HepG2 (cell line): ENCODE data around the gene CMIP. TPM values are rescaled to one million over a fixed set of nuclear protein-coding genes. Genes with fewer than 3 reads are reported as not detected.
A peak's percentile ranks its signal among the peaks of the same experiment; 100 is the strongest.

Source experiments
- ATAC-seq: fragments of 200-7000 bp; cut with Tn5 transposase; 3 replicates; pipeline ENCODE4 v1.9.1; 2020; ENCODE audit warnings: mild to moderate bottlenecking, moderate library complexity
- BruUV-seq: library from RNA; stranded (reverse); fragments of 400-500 nt; replicated peaks from 2 replicates; lab custom pipeline; 2021; lab: Mats Ljungman, UMichigan
- CTCF ChIA-PET: fragments of 300-600 bp; formaldehyde crosslinking; extraction: SDS; loops from one replicate; lab custom pipeline; 2021; ENCODE audit warnings: low total read pairs, inconsistent platforms, low intra/inter-chr PET ratio; lab: Yijun Ruan, JAX
- POLR2A ChIA-PET: fragments of 350-600 bp; sonication (Branson Sonifier 250); formaldehyde crosslinking; loops from one replicate; lab custom pipeline; 2020; ENCODE audit warnings: antibody characterized with exemption, inconsistent platforms; lab: Yijun Ruan, JAX
- DNase-seq: peaks from one replicate; pipeline ENCODE4 v3.0.0-alpha.2; 2015; ENCODE audit warnings: low spot score
- FAIRE-seq: peaks from 3 replicates; lab custom pipeline; 2011; peaks lifted over from hg19 to GRCh38; lab: Jason Lieb, UNC
- H2AFZ ChIP-seq: one replicate; pipeline ENCODE4 v1.6.1; 2011; ENCODE audit warnings: low read length, inconsistent platforms
- H3K27ac ChIP-seq: fragments of 300-600 bp; 3 replicates; pipeline ENCODE4 v1.8.0; 2011; ENCODE audit warnings: mixed run types, mild to moderate bottlenecking, mixed read lengths, low read length, inconsistent platforms; ENCODE audit not compliant: insufficient read depth; ENCODE audit errors: extremely low read length
- H3K27me3 ChIP-seq, 2 experiments: fragments of 200-600 bp in 1 of 2; 2 replicates in 1 of 2; 3 replicates in 1 of 2; pipeline versions ENCODE4 v1.6.0 to v1.8.0; 2011; ENCODE audit warnings: low read length in 2 of 2, mild to moderate bottlenecking in 2 of 2, moderate library complexity in 2 of 2, inconsistent platforms in 1 of 2; ENCODE audit not compliant: insufficient read depth in 2 of 2, control insufficient read depth in 1 of 2
- H3K36me3 ChIP-seq, 2 experiments: fragments of 200-600 bp in 1 of 2; replicated peaks in 1 of 2; 2 replicates in 1 of 2; 3 replicates in 1 of 2; pipeline versions ENCODE4 v1.5.1 to v1.8.0; 2011; ENCODE audit warnings: low read length in 2 of 2, inconsistent platforms in 1 of 2; ENCODE audit not compliant: insufficient read depth in 2 of 2, control insufficient read depth in 1 of 2
- H3K4me1 ChIP-seq: 2 replicates; pipeline ENCODE4 v1.5.1; 2012; ENCODE audit warnings: low read length, inconsistent platforms; ENCODE audit not compliant: insufficient read depth
- H3K4me2 ChIP-seq: 2 replicates; pipeline ENCODE4 v1.6.0; 2011; ENCODE audit warnings: low read depth, low read length, inconsistent platforms
- H3K4me3 ChIP-seq, 3 experiments: fragments of 200-600 bp in 1 of 3; sonication (generic), shearing (Covaris generic) in 1 of 3; replicated peaks in 1 of 3; 2 replicates each; pipeline ENCODE4 v1.5.1; 2011 to 2016; ENCODE audit warnings: low read length in 3 of 3, inconsistent platforms in 2 of 3, low read depth in 2 of 3, mild to moderate bottlenecking in 2 of 3, control low read depth in 1 of 3, mixed read lengths in 1 of 3; ENCODE audit not compliant: insufficient read depth in 1 of 3
- H3K79me2 ChIP-seq: one replicate; pipeline ENCODE4 v1.6.1; 2011; ENCODE audit warnings: low read length, inconsistent platforms; ENCODE audit not compliant: insufficient read depth
- H3K9ac ChIP-seq: 2 replicates; pipeline ENCODE4 v1.6.0; 2011; ENCODE audit warnings: mild to moderate bottlenecking, low read depth, low read length, inconsistent platforms; ENCODE audit not compliant: insufficient read depth
- H3K9me3 ChIP-seq: 2 replicates; pipeline ENCODE4 v1.5.1; 2012; ENCODE audit warnings: mild to moderate bottlenecking, low read length
- H4K20me1 ChIP-seq: 2 replicates; pipeline ENCODE4 v1.6.0; 2011; ENCODE audit warnings: inconsistent platforms, mild to moderate bottlenecking, low read length, moderate library complexity; ENCODE audit not compliant: insufficient read depth
- AGO2 ChIP-seq: fragments of 200-400 bp; formaldehyde crosslinking; optimal IDR thresholded peaks from 2 replicates; pipeline ENCODE3; 2017; ENCODE audit warnings: mild to moderate bottlenecking, low read depth, low read length, moderate library complexity
- ARNT ChIP-seq: fragments of 450-650 bp; IDR thresholded peaks from 2 replicates; pipeline ENCODE4 v1.6.1; 2017
- HHEX ChIP-seq: IDR thresholded peaks from 2 replicates; pipeline ENCODE4 v1.6.1; 2016; ENCODE audit warnings: control low read depth
- KDM4B ChIP-seq: sonication (generic); formaldehyde crosslinking; IDR thresholded peaks from 2 replicates; pipeline ENCODE4 v1.4.0; 2020; ENCODE audit warnings: missing genetic modification reagents
- LCORL ChIP-seq, 2 experiments: fragments of 450-650 bp in 1 of 2; sonication (generic) in 1 of 2; formaldehyde crosslinking in 1 of 2; IDR thresholded peaks; 2 replicates each; pipeline versions ENCODE4 v1.5.0 to v1.6.1; 2017 to 2020; ENCODE audit warnings: antibody characterized with exemption in 1 of 2, missing genetic modification reagents in 1 of 2
- NFIC ChIP-seq: IDR thresholded peaks from 2 replicates; pipeline ENCODE4 v1.6.1; 2012; ENCODE audit warnings: mild to moderate bottlenecking, low read length, inconsistent platforms
- SAFB2 ChIP-seq: sonication (generic); formaldehyde crosslinking; IDR thresholded peaks from 2 replicates; pipeline ENCODE4 v1.5.1; 2020; ENCODE audit warnings: missing genetic modification reagents, low read depth, mild to moderate bottlenecking, borderline replicate concordance
- ZFY ChIP-seq: sonication (generic); formaldehyde crosslinking; IDR thresholded peaks from 2 replicates; pipeline ENCODE4 v1.4.0; 2020; ENCODE audit warnings: missing genetic modification reagents
- WGBS: methylation state at CpG from one replicate; pipeline ENCODE4 v1.1.6; 2017; ENCODE audit warnings: low lambda C conversion rate; 5-methylcytosine and 5-hydroxymethylcytosine counted together
- in situ Hi-C: cut with HindIII; loops from 2 replicates; pipeline ENCODE4 v1.10.0; 2017; ENCODE audit warnings: low pct_unique_long_range_greater_than_20kb; ENCODE audit not compliant: extremely low pct_ligation_motif_present
- intact Hi-C: fragments of 100-400 bp; cut with micrococcal nuclease; formaldehyde crosslinking; loops from one replicate; pipeline ENCODE4 v1.10.0; 2022; ENCODE audit not compliant: unreplicated experiment
- polyA plus RNA-seq, 8 experiments: library from polyadenylated mRNA; depleted of rRNA in 3 of 8; stranded (reverse) in 7 of 8; unstranded in 1 of 8; fragments of >200 nt; fragmentation: Illumina TruSeq in 4 of 8; extraction: Trizol in 4 of 8; gene quantifications; 2 replicates each; pipeline versions ENCODE4 v1.2.1 to v1.2.3, GENCODE V29; 2011 to 2016; ENCODE audit warnings: low read depth in 4 of 8, missing spikeins in 1 of 8, mixed read lengths in 1 of 8; ENCODE audit not compliant: insufficient read depth in 1 of 8
- total RNA-seq, 5 experiments: library from RNA; depleted of rRNA; stranded (reverse); fragments of >200 nt; fragmentation: Illumina TruSeq; extraction: Trizol; gene quantifications; 2 replicates each; pipeline ENCODE4 v1.2.3, GENCODE V29; 2016; ENCODE audit warnings: low read depth in 1 of 5
- TF ChIP-seq, protein P1 (sequence below): sonication (generic); formaldehyde crosslinking; IDR thresholded peaks from 2 replicates; pipeline ENCODE4 v1.9.0; 2021; ENCODE audit warnings: missing genetic modification reagents, mild to moderate bottlenecking, borderline replicate concordance

Gene CMIP
- total and polyA plus RNA-seq, 2 of the 13 experiments (the other 11 are each of a cell fraction or from before 2014, with no cell fraction given) = 10.9 to 18.1 TPM

DNA sequence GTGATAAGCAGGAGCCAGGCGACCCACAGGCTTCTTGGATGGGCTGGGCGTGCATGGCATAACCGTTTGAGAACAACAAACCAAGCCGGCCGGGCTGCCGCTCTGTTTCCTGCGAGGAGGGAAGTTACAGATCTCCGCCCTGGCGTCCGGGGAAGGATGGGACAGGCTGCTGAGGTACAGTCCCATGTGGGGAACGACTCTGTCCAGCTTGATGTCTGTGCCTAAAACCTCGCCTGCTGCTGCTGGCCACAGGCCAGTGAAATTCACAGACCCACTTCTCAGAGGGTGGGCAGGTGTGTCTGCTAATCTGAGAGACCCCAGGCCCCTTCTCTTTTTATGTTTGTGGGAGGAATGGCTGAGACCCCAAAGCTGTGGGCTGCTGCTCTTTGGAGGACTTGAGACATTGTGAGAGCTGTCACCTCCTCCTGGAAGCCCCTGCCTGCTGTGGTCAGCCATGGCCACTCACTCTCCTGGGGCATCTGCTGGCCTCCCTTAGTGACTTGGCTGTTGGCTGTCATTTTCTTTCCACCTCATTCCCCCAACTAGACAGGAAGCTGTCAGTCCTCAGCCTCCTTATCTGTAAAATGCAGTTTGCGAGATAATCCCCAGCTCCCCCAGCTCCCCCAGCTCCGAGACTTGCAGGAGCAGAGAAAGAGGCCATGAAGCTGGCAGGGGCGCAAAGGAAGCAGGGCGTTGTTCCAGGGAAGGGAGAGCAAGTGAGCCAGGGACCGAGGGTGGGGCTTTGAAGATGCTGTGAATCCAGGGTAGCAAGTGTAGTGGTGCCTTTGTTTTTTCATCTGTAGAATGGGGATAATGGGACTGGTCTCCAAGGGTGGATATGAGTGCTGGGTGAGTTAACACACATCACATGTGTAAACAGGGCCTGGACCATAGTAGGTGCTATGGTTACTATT is 51.0 kb downstream of the CMIP start (continued):
- TF ChIP-seq, protein P1, sequence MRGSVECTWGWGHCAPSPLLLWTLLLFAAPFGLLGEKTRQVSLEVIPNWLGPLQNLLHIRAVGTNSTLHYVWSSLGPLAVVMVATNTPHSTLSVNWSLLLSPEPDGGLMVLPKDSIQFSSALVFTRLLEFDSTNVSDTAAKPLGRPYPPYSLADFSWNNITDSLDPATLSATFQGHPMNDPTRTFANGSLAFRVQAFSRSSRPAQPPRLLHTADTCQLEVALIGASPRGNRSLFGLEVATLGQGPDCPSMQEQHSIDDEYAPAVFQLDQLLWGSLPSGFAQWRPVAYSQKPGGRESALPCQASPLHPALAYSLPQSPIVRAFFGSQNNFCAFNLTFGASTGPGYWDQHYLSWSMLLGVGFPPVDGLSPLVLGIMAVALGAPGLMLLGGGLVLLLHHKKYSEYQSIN (CRISPR knock-in tag) = no peak
- TF ChIP-seq ARNT (no peak), LCORL (IDR thresholded peaks at IDR 0.05) (no peak), LCORL (CRISPR knock-in tag; IDR thresholded peaks at IDR 0.05) (no peak), AGO2 (peak; percentile 43), ZFY (CRISPR knock-in tag) (no peak)

DNA sequence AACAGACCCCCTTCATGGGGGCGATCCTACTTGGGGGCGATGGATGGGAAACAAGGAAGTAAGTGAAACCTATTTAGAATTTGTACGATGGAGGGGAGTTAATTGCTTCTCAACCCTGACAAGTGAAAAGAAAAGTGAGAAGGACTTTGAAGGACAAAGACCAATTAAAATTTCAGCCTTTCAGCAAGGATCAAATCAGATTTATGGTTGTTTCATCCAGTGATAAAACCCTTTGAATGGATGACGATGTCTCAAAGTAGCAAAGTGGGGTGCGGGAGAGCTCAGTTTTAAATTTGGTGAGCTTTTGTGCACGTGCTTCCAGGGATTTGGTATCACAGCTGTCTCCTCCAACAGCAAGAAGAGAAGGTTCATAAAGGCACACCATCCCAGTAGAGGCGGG is 51.7 kb downstream of the CMIP start:
- no peak for ATAC-seq
- H3K4me3 ChIP-seq = no peak overlapping the region
- CTCF ChIA-PET = no interaction called here
- TF ChIP-seq HHEX (no peak), NFIC (no peak), SAFB2 (no peak), KDM4B (CRISPR knock-in tag) (no peak)
- TF ChIP-seq, protein P1 (CRISPR knock-in tag) = no peak
- peaks cover 16% of the 10 kb centered on the region; the same call in 1 of the 2 replicates for H3K4me1 ChIP-seq
- no peak overlapping the region for H2AFZ ChIP-seq
- H3K36me3 ChIP-seq = peaks cover 18 to 53% of the 10 kb centered on the region in 2 experiments
- intact Hi-C loops = no loop called here
- DNase-seq = no peak
- POLR2A ChIA-PET = no interaction called here
- no peaks in the 10 kb centered on the region for H3K27me3 ChIP-seq
- in situ Hi-C loops = no loop called here
- peaks cover 89% of the 10 kb centered on the region for H4K20me1 ChIP-seq
- H3K4me2 ChIP-seq = no peak overlapping the region
- BruUV-seq = TSS peak; percentile 17
- H3K27ac ChIP-seq = no peak overlapping the region
- no peak overlapping the region for H3K9ac ChIP-seq
- H3K79me2 ChIP-seq = peaks cover 96% of the 10 kb centered on the region
- FAIRE-seq = peak; percentile 23
- H3K9me3 ChIP-seq = no peaks in the 10 kb centered on the region
- WGBS = 93% methylated on average over 7 of the region's 7 CpGs
